Spleen (tissue), 11 donors: Measurements from ENCODE around the gene CCDC87. TPM values are rescaled to one million over a fixed set of nuclear protein-coding genes. Genes with fewer than 3 reads are reported as not detected.
A peak's percentile ranks its signal among the peaks of the same experiment; 100 is the strongest.

Experiments used
- DNase-seq: peaks from one replicate; pipeline ENCODE4 v3.0.0-alpha.2; 2020
- H3K27ac ChIP-seq, 8 donors: fragments of 200-600 bp; sonication (generic) in 7 of 8; 1 replicate in 4 of 8; 2 replicates in 4 of 8; pipeline versions ENCODE4 v1.5.0 to v1.8.0; 2016 to 2021; ENCODE audit warnings: inconsistent platforms in 4 of 8, mild to moderate bottlenecking in 4 of 8, moderate library complexity in 1 of 8
- H3K27me3 ChIP-seq, 7 donors: fragments of 200-600 bp; sonication (generic) in 6 of 7; replicated peaks in 1 of 7; 1 replicate in 4 of 7; 2 replicates in 3 of 7; pipeline versions ENCODE4 v1.5.0 to v1.8.0; 2016 to 2021; ENCODE audit warnings: inconsistent platforms in 3 of 7, mild to moderate bottlenecking in 1 of 7
- H3K36me3 ChIP-seq, 6 donors: fragments of 200-600 bp; sonication (generic) in 5 of 6; 1 replicate in 4 of 6; 2 replicates in 2 of 6; pipeline versions ENCODE4 v1.5.0 to v1.8.0; 2016 to 2021; ENCODE audit warnings: inconsistent platforms in 2 of 6
- H3K4me1 ChIP-seq, 6 donors: fragments of 200-600 bp; sonication (generic) in 5 of 6; 1 replicate in 3 of 6; 2 replicates in 3 of 6; pipeline versions ENCODE4 v1.5.0 to v1.8.0; 2016 to 2021; ENCODE audit warnings: inconsistent platforms in 3 of 6
- H3K4me3 ChIP-seq, 8 donors: fragments of 200-600 bp; sonication (generic) in 7 of 8; 1 replicate in 4 of 8; 2 replicates in 4 of 8; pipeline versions ENCODE4 v1.5.0 to v1.8.0; 2016 to 2021; ENCODE audit warnings: inconsistent platforms in 4 of 8, mild to moderate bottlenecking in 4 of 8, moderate library complexity in 2 of 8
- H3K9me3 ChIP-seq, 8 donors: fragments of 200-600 bp; sonication (generic) in 7 of 8; 1 replicate in 4 of 8; 2 replicates in 4 of 8; pipeline versions ENCODE4 v1.5.0 to v1.8.0; 2016 to 2021; ENCODE audit warnings: inconsistent platforms in 4 of 8
- CTCF ChIP-seq, 11 experiments: fragments of 200-600 bp in 7 of 11; fragments of 450-650 bp in 4 of 11; sonication (generic) in 4 of 11; IDR thresholded peaks in 8 of 11; conservative IDR thresholded peaks in 3 of 11; 1 replicate in 7 of 11; 2 replicates in 4 of 11; pipeline versions ENCODE4 v1.4.0 to v1.8.0; 2016 to 2021; ENCODE audit warnings: antibody characterized with exemption in 11 of 11, inconsistent platforms in 4 of 11, mild to moderate bottlenecking in 1 of 11
- POLR2A ChIP-seq, 3 donors: fragments of 450-650 bp; IDR thresholded peaks; one replicate each; pipeline ENCODE4 v1.5.1; 2017; ENCODE audit warnings: antibody characterized with exemption in 3 of 3, mild to moderate bottlenecking in 1 of 3
- POLR2AphosphoS5 ChIP-seq, 3 donors: sonication (generic); formaldehyde crosslinking; IDR thresholded peaks; one replicate each; pipeline ENCODE4 v1.5.1; 2017; ENCODE audit warnings: antibody characterized with exemption in 3 of 3
- WGBS, 5 donors: extraction: QIAGEN DNeasy Blood & Tissue Kit in 3 of 5; methylation state at CpG; one replicate each; pipeline versions ENCODE4 v1.1.5 to v1.1.7; 2013 to 2018; 5-methylcytosine and 5-hydroxymethylcytosine counted together
- intact Hi-C: fragments of 100-400 bp; cut with DNase I; formaldehyde crosslinking; loops from one replicate; pipeline ENCODE4 v1.15.0; 2023; ENCODE audit warnings: low total_unique reads
- polyA plus RNA-seq, 3 donors: library from polyadenylated mRNA; stranded (reverse); fragments of 200-250 nt; gene quantifications; one replicate each; pipeline ENCODE4 v1.2.1, GENCODE V29; 2013
- total RNA-seq, 7 donors: library from RNA; depleted of rRNA in 3 of 7; stranded (reverse); fragments of >200 nt in 3 of 7; fragmentation: NEBNext Ultra II Directional in 4 of 7; extraction: Animal tissue kit (Norgen Biotek cat#: 25700) in 4 of 7; gene quantifications; one replicate each; pipeline versions ENCODE4 v1.1.0 to v1.2.1, GENCODE V29; 2016 to 2021
- donor health status: healthy with polysubstance abuse.
- donor health status: DM: no; HTN: no; CAD: no; lungs with moderate emphysema.
- donor health status: DM: no; HTN: no; CAD: no.
- donor health status: Bipolar disorder and iron deficiency.
- donor health status: healthy.
- donor health status: DM: no; HTN: no; CAD: no.
- donor health status: DM: yes; HTN: yes; CAD: no.

The CCDC87 gene
- total and polyA plus RNA-seq, 10 donors = 0.04 to 0.79 (median 0.11) TPM; not detected in 2

GRCh38 chr11:66595245-66595904 is 2.5 kb upstream of the CCDC87 start:
- Histone ChIP-seq H3K27ac (peak overlapping the region in 6 of 8 donors; percentile 5 to 81 (median 66)), H3K9me3 (no peaks in the 10 kb centered on the region), H3K27me3 (no peaks in the 10 kb centered on the region), H3K36me3 (peaks cover 0 to 16% (median 6%) of the 10 kb centered on the region in 6 donors), H3K4me1 (peaks cover 22 to 61% (median 46%) of the 10 kb centered on the region in 6 donors), H3K4me3 (peak overlapping the region in 1 of 8 donors; percentile 14)
- no peak for TF ChIP-seq CTCF (IDR thresholded peaks at IDR 0.05 in 8 of 11, conservative IDR thresholded peaks at IDR 0.05 in 3 of 11)
- TF ChIP-seq POLR2A (IDR thresholded peaks at IDR 0.05) = no peak
- no peak for TF ChIP-seq POLR2AphosphoS5 (IDR thresholded peaks at IDR 0.05)
- intact Hi-C loops = no loop called here
- no peak for DNase-seq
- 23 to 77% (median 25%) methylated on average over 5 of the region's 5 CpGs for WGBS, 5 donors

GRCh38 chr11:66593650-66594049 is 787 bp upstream of the CCDC87 start:
- intact Hi-C loops = no loop called here
- Histone ChIP-seq H3K27ac (peak overlapping the region in 7 of 8 donors; percentile 79 to 92 (median 88)), H3K9me3 (no peaks in the 10 kb centered on the region), H3K36me3 (no peaks in the 10 kb centered on the region), H3K27me3 (no peaks in the 10 kb centered on the region), H3K4me1 (peaks cover 18 to 49% (median 40%) of the 10 kb centered on the region in 6 donors), H3K4me3 (peak overlapping the region in 7 of 8 donors; percentile 55 to 87 (median 60))
- DNase-seq = no peak
- WGBS, 5 donors = 61 to 66% (median 63%) methylated on average over 7 of the region's 7 CpGs
- no peak for TF ChIP-seq POLR2A (IDR thresholded peaks at IDR 0.05)
- no peak for TF ChIP-seq POLR2AphosphoS5 (IDR thresholded peaks at IDR 0.05)
- no peak for TF ChIP-seq CTCF (IDR thresholded peaks at IDR 0.05 in 8 of 11, conservative IDR thresholded peaks at IDR 0.05 in 3 of 11)

- 5 to 8% (median 7%) methylated on average over 12 of the region's 12 CpGs for WGBS, 5 donors
- intact Hi-C loops = no loop called here
- Histone ChIP-seq H3K36me3 (no peaks in the 10 kb centered on the region), H3K9me3 (no peaks in the 10 kb centered on the region), H3K27me3 (no peaks in the 10 kb centered on the region), H3K4me3 (peak overlapping the region; percentile 55 to 87 (median 62)), H3K27ac (peak overlapping the region; percentile 68 to 92 (median 88)), H3K4me1 (peaks cover 18 to 47% (median 40%) of the 10 kb centered on the region in 6 donors)
- DNase-seq = no peak
- TF ChIP-seq POLR2A (IDR thresholded peaks at IDR 0.05) (no peak), CTCF (IDR thresholded peaks at IDR 0.05 in 8 of 11, conservative IDR thresholded peaks at IDR 0.05 in 3 of 11) (no peak), POLR2AphosphoS5 (IDR thresholded peaks at IDR 0.05) (no peak)
Observed at GRCh38 chr11:66593303-66593635, 406 bp upstream of the CCDC87 start.

GRCh38 chr11:66591175-66591574 is 1.7 kb downstream of the CCDC87 start:
- Histone ChIP-seq H3K27me3 (no peaks in the 10 kb centered on the region), H3K4me3 (no peak overlapping the region), H3K27ac (no peak overlapping the region), H3K36me3 (no peaks in the 10 kb centered on the region), H3K9me3 (no peaks in the 10 kb centered on the region), H3K4me1 (peaks cover 18 to 44% (median 40%) of the 10 kb centered on the region in 6 donors)
- DNase-seq = no peak
- WGBS, 5 donors = 79 to 93% (median 82%) methylated on average over 2 of the region's 2 CpGs
- TF ChIP-seq POLR2AphosphoS5 (IDR thresholded peaks at IDR 0.05) = no peak
- TF ChIP-seq POLR2A (IDR thresholded peaks at IDR 0.05) = no peak
- TF ChIP-seq CTCF (IDR thresholded peaks at IDR 0.05 in 8 of 11, conservative IDR thresholded peaks at IDR 0.05 in 3 of 11) = no peak
- intact Hi-C loops = no loop called here
